ENCODE results near the gene FMO5.
"Not testable (repeated sequence)": the region's sequence is repeated elsewhere in the genome, so short reads cannot be mapped to it uniquely, and the experiment has no call there.

Gene FMO5

DNA sequence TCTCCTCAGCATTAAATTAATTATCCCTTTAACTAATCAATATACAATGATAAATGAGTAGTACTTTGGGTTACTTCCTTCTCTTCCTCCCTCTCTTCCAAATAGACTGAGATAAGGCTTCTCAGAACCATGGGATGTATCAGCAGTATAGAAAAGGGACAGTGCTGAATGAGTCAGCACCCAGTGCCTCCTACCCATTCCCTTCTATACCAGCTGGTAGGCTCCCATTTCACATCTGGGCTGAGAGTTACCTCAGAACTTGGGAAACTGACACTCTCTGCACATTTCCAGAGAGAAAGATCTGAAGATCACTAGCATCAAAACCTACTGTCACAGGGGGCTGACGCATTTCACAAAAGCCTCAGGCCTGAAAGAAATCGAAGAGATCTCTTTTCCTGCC is 68.0 kb downstream of the FMO5 start:
- in situ Hi-C loops (cut with MboI; ENCODE audit: low sequenced_read_pairs) = not testable (repeated sequence)

DNA sequence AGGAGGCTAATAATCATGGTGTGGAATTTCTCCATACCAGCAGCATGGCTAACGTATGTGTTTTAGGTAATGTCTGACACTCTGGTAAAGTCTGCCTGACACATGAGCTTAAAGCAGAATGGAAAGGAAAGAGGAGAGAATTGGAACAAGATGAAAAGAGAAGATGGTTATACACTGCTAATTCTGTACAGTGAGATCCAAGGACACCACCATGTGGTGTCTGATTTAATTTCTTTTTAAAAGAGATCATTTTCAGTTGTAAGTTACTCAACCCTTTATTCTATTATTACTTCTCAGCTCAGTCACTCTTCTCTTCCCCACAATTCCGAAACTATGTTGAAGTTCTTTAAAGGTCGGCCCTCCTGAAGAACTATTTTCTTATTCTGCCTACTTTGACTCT is 68.5 kb downstream of the FMO5 start:
- in situ Hi-C loops (cut with MboI; ENCODE audit: low sequenced_read_pairs) = no loop called here

DNA sequence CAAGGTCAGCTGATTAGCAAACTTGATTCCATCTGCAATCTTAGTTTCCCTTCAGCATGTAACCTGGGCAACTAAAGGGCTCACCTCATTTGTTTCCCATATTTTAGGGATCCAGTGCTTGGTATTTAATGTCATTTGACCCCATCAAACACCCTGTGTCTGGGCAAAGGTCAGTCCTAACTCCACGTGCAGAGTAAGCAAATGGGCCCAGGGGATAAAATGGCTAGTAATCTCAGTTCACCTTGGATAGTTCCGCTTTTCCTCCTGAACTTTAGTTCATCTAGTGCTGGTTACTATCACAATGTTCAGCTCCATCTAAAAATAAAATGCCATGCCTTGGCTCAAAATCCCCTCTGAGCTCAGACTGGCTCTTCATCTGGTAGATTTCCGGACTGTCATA is 72.4 kb downstream of the FMO5 start:
- in situ Hi-C loops (cut with MboI; ENCODE audit: low sequenced_read_pairs) = no loop called here

DNA sequence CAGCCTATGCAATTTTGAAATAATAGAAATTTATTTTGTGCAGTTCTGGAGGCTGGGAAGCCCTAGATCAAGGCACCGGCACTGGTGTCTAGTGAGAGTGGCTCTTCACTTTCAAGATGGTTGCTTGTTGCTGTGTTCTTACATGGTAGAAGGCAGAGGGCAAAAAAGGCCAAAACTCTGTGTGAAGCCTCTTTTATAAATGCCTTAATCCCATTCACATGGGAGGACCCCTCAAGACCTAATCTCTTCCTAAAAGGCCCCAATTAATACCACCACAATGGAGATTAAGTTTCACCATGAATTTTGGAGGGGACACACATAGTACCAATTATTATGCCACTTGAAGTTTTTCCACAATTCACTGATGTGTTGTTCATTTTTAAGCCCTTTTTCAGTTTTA is 73.9 kb downstream of the FMO5 start:
- in situ Hi-C loops (cut with MboI; ENCODE audit: low sequenced_read_pairs) = no loop called here

DNA sequence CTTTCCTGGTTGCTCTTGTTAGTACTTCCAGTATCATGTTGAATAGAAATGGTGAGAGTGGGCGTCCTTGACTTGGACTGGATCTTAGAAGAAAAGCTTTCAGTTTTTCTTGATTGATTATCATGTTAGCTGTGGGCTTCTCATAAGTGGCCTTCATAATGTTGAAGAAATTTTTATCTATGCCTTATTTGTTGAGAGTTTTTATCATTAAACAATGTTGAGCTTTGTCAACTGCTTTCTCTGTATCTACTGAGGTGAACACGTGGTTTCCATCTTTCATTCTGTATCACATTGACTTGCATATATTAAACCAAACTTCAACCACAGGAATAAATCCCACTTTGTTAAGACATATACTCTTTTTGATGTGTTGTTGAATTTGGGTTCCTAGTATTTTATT is 82.3 kb downstream of the FMO5 start:
- in situ Hi-C loops (cut with MboI; ENCODE audit: low sequenced_read_pairs) = no loop called here

Data from hTERT RPE-1 (cell line).